ENCODE data around the gene PDE7B.

The PDE7B gene

GRCh38 chr6:135895231-135895911 lies 43.9 kb downstream of the PDE7B start:
- no peak for DNase-seq

GRCh38 chr6:135897087-135897486 lies 45.6 kb downstream of the PDE7B start:
- no peak for DNase-seq

GRCh38 chr6:135901774-135902524 lies 50.4 kb downstream of the PDE7B start:
- no peak for DNase-seq

GRCh38 chr6:135902756-135903331 lies 51.3 kb downstream of the PDE7B start:
- no peak for DNase-seq

GRCh38 chr6:135904666-135905065 lies 53.2 kb downstream of the PDE7B start:
- no peak for DNase-seq

GRCh38 chr6:135905604-135906300 lies 54.3 kb downstream of the PDE7B start:
- no peak for DNase-seq

GRCh38 chr6:135906542-135906941 lies 55.0 kb downstream of the PDE7B start:
- DNase-seq, result no peak

- no peak for DNase-seq
Measured at GRCh38 chr6:135906972-135907465, 55.5 kb downstream of the PDE7B start.

GRCh38 chr6:135909737-135910387 lies 58.4 kb downstream of the PDE7B start:
- DNase-seq, result peak; percentile 27 to 39

- DNase-seq, result no peak
Measured at GRCh38 chr6:135910790-135911618, 59.5 kb downstream of the PDE7B start.

- DNase-seq, result no peak
Measured at GRCh38 chr6:135913785-135914184, 62.3 kb downstream of the PDE7B start.

- no peak for DNase-seq
Measured at GRCh38 chr6:135919026-135919425, 67.5 kb downstream of the PDE7B start.

GRCh38 chr6:135920689-135921088 lies 69.2 kb downstream of the PDE7B start:
- DNase-seq, result no peak

- no peak for DNase-seq
Measured at GRCh38 chr6:135921188-135921587, 69.7 kb downstream of the PDE7B start.

- no peak for DNase-seq
Measured at GRCh38 chr6:135922174-135922573, 70.7 kb downstream of the PDE7B start.

GRCh38 chr6:135922746-135923145 lies 71.2 kb downstream of the PDE7B start:
- no peak for DNase-seq

- DNase-seq, result no peak
Measured at GRCh38 chr6:135932651-135933050, 81.2 kb downstream of the PDE7B start.

GRCh38 chr6:135935941-135936601 lies 84.6 kb downstream of the PDE7B start:
- DNase-seq, result no peak

GRCh38 chr6:135936606-135937005 lies 85.1 kb downstream of the PDE7B start:
- DNase-seq, result no peak

- DNase-seq, result no peak
Measured at GRCh38 chr6:135937106-135937505, 85.6 kb downstream of the PDE7B start.

- DNase-seq, result no peak
Measured at GRCh38 chr6:135938576-135939207, 87.2 kb downstream of the PDE7B start.
